CD4-positive, alpha-beta T cell treated with Interferon gamma for 1 hour (primary cell): ENCODE results near the gene GGT5.
"Not testable (repeated sequence)": the region's sequence is repeated elsewhere in the genome, so short reads cannot be mapped to it uniquely, and the experiment has no call there.

Source experiments
- DNase-seq: peaks from one replicate; pipeline ENCODE4 v3.0.0-alpha.2; 2020

The GGT5 gene

DNA sequence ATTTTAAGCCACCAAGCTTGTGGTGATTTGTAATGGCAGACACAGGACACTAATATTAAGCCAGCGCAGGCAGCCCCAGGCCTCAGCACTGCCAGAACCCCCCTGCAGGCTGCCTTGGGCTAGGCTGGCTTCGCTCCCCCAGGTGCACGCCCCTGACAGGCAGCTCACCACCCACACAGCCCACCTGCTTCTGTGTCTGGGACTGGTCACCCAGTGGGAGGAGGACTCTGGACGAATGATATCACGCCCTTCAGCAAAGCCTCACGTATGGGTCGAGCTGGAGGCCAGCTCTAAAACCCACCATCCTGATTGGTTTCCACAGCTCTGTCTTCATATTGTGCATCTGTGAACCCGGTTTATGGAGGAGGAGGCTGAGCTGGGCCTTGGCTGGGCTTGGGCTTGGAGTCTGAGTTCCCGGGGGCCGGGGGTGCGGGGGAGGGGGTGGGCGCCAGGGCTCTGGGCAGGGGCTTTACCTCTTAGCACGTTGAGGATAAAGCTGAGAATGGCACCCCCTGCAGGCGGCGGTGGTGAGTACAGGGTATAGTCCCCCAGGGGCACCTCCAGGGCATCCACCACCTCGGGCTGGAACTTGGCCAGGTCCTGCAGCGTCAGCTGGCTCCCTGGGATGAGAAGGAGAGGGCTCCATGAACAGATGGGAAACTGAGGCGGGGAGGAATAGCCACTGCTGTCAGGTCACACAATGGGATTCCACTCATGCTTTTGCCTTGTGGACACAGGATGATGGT, 13.8 kb downstream of the GGT5 start:
- DNase-seq = peak; percentile 46

DNA sequence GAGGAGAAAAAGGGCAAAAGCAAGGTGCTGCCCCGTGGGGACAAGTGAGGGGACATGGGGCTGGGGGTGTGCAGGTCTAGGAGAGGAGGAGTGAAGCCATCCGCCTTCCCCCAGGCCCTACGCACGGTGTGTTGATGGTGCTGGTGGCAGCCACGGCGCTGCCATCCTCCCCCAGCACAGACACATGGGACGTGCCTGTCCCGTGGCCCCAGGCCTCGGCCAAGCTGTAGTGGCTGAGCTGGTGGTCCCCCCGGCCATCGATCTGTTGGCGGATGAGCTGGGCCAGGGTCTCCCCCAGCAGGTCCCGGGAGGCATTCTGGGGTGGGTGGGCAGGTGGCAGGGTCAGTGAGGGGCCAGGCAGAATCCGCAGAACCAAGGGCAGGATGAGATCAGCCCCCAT, 18.9 kb downstream of the GGT5 start:
- DNase-seq = no peak

GRCh38 chr22:24225044-24225601, 19.8 kb downstream of the GGT5 start:
- DNase-seq = no peak

DNA sequence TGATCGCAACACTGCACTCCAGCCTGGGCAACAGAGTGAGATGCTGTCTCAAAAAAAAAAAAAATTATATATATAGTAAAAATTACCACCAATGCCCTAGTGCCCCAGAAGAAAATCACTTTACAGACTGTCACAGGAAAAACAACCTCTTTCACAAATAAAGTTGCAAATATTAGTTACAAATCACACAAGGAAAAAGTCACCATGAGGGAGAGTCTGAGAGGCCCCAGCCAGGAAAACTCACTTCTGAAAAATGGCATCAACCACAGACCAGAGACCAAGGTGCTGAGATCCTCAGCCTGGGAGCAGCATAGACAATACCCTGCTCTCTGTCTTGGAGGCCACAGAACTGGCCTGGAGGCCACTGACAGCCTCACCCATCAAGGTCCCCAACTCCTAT, 20.4 kb downstream of the GGT5 start:
- no peak for DNase-seq

DNA sequence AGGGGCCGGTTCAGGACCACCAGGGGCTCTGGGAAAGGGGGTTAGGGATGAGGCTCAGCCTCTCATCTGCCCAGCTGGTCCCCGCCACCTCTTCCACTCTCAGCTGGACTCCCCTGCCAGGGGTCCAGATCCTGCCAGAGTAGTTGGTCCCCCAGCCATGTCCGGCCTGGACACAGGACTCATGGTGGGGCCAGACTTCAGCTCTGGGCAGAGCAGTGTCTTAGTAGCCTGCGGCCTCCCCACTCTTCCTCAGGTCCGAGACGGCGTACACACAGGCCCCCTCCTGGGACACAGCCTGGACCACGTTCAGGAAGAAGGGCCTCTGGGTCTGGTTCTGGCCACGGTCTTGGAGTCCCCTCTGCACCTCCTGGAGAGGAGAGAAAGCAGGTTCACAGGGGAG, 25.1 kb downstream of the GGT5 start:
- no peak for DNase-seq

DNA sequence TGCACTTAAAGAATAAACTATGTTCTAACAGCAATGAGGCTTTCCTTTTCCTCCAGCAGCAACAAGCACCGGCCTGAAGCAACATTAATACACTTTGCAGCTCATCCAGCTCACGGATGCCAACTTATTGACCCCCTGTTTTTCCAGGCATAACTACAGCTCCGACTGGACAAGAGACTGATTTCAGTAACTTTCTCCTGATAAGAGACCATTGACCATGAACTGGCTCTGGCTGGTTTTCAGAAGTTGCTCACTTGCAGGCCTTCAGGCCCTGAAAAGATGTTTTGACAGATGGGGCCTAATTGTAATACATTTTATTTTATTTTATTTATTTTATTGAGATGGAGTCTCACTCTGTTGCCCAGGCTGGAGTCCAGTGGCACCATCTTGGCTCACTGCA, 27.5 kb downstream of the GGT5 start:
- no peak for DNase-seq

- no peak for DNase-seq
Measured at GRCh38 chr22:24216541-24217209, 28.2 kb downstream of the GGT5 start.

DNA sequence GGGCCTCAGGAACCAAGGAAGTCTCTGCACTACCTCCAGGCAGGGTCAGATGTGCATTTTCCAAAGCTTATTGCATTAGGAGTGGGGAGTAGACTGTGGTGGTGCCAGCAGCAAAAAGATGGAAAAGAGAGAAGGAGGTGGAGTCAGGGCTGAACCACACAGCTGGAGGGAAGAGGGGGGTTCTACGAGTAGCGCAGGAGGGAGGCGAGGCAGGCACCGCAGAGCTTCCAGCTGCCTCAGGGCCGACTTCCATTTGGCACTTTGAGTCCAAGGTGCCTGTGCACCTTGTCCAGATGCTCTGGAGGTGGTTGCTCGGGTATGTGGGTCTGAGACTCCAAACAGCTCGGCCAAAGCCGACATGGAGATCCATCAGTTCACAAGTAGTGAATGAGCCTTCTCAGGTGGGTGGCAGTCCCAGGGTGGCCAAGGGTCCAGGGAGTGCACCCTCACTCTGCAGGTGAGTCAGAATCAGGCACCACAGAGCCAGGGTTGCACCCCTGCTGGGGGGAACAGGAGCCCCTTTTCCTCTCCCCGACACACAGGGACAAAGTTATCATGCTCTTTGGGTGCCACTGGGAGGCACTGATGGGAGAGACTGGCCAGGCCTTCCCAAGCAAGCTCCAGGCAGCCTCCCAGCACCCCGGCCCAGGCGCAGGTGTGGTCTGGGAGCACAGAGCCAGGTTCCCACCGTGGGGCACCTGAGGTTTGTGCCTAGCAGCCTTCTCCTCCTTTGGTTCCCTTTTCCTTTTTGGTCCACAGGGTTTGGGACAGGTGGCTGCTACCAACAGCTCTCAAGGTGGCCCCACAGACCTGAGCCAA, 30.2 kb downstream of the GGT5 start:
- DNase-seq = no peak

DNA sequence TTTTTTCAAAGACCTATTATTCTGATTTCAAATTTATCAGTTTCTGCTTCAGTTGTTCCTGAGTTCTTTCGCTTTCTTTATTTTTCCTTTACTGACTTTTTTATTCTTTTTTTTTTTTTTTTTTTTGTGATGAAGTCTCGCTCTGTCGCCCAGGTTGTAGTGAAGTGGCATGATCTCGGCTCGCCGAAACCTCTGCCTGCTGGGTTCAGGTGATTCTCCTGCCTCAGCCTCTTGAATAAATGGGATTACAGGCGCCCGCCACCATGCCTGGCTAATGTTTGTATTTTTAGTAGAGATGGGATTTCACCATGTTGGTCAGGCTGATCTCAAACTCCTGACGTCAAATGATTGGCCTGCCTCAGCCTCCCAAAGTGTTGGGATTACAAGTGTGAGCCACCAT, 31.8 kb downstream of the GGT5 start:
- not testable (repeated sequence) for DNase-seq

- DNase-seq = not testable (repeated sequence)
Measured at GRCh38 chr22:24211716-24212115, 33.2 kb downstream of the GGT5 start.

GRCh38 chr22:24210409-24210808, 34.5 kb downstream of the GGT5 start:
- not testable (repeated sequence) for DNase-seq

GRCh38 chr22:24209687-24210086, 35.2 kb downstream of the GGT5 start:
- no peak for DNase-seq

DNA sequence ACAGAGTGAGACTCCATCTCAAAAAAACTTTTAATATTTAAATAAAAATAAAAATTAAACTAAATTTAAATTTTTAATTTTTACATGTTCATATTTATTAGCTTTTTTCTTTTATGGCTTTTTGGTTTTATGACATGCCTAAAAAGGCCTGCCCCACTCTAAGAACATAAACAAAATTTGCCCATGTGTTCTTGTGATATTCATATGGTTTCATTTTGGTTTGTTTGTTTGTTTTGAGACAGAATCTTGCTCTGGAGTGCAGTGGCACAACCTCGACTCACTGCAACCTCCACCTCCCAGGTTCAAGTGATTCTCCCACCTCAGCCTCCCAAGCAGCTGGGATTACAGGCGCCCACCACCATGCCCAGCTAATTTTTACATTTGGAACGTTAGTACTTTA, 35.9 kb downstream of the GGT5 start:
- no peak for DNase-seq

GRCh38 chr22:24208012-24208749, 36.7 kb downstream of the GGT5 start:
- DNase-seq = peak; percentile 58

DNA sequence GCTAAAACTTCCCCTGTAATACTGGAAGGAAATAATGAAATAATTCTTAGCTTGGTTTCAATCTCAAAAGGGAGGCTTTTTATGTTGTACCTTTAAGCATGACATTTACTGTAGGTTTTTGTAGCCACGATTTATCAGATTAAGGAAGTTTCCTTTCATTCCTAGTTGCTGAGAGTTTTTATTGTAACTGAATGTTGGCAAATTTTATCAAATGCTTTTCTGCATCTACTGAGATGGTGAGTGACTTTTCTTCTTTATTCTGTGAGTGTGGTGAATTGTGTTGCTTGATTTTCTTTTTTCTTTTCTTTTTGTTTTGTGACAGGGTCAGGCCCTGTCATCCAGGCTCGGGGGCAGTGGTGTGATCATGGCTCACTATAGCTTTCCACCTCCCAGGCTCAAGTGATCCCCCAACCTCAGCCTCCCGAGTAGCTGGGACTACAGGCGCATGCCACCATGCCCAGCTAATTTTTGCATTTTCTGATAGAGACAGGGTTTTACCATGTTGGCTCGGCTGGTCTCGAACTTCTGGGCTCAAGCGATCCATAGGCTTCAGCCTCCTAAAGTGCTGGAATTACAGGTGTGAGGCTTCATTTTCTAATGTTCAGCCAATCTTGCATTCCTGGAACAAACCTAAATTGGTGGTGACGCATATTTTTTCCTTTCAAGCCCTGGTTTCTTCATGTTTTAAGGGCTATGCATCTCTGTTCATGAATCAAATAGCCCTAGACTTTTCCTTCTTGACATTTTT, 37.4 kb downstream of the GGT5 start:
- DNase-seq = no peak

DNA sequence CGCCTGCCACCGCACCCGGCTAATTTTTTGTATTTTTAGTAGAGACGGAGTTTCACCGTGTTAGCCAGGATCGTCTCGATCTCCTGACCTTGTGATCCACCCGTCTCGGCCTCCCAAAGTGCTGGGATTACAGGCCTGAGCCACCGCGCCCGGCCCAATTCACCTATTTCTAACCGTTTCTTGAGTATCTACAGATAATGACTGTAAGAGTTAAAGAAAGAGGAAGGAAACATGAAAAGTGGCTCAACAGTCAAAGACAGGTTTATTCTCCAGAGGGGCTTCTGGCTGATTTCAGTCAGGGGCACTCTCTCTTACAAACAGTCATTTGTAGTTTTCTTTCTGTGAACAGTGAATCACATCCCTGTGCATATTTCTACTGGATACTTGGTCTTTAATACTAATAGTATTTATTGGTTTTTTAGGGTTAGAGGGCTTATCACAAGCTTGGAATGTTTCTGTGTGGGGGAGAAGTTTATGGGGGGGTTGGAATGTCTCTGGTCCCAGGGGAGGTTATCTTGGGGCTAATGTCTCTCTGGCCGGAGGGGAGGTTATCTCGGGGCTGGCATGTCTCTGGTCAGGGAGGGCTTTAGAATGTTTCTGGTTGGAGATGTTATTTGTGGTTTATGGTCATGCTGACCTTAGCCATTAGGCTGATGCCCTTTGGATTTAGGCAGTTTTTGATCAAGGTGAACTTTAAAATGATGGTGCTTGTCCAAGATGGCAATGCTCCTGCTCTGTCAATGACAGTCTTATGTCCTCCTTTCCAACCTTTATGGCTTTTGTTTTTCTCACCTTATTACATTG, 38.2 kb downstream of the GGT5 start:
- DNase-seq = not testable (repeated sequence)

GRCh38 chr22:24205438-24206195, 39.3 kb downstream of the GGT5 start:
- no peak for DNase-seq

DNA sequence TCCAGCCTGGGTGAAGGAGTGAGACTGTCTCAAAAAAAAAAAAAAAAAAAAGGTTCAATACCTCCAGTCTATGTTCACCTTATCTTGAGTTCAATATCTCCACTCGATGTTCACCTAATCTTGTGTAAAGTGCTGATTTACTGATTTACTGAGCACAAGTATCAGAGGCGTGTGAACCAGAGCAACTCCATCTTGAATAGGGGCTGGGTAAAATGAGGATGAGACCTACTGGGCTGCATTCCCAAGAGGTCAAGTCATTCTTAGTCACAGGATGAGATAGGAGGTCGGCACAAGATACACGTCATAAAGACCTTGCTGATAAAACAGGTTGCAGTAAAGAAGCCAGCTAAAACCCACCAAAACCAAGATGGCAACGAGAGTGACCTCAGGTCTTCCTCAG, 41.0 kb downstream of the GGT5 start:
- DNase-seq = not testable (repeated sequence)

GRCh38 chr22:24201681-24202614, 42.9 kb downstream of the GGT5 start:
- no peak for DNase-seq
